ENCODE results near the gene LRRFIP2. TPM values are rescaled to one million over a fixed set of nuclear protein-coding genes. Genes with fewer than 3 reads are reported as not detected.

Gene LRRFIP2
- total RNA-seq, 4 donors from 2014 or later: 59.0 to 122 (median 72.5) TPM

- Histone ChIP-seq H3K4me1 (peaks cover 12% of the 10 kb centered on the region), H3K4me3 (no peak overlapping the region), H3K9me3 (no peaks in the 10 kb centered on the region), H3K27me3 (no peaks in the 10 kb centered on the region), H3K27ac (no peak overlapping the region), H3K36me3 (peaks cover 3% of the 10 kb centered on the region)
- 65% methylated on average over 2 of the region's 2 CpGs for WGBS
- no peak for DNase-seq (ENCODE audit: low spot score in 2 of 2)
- TF ChIP-seq EP300 (IDR thresholded peaks at IDR 0.05): no peak
- no peak for TF ChIP-seq POLR2A (IDR thresholded peaks at IDR 0.05)
- no peak for TF ChIP-seq POLR2AphosphoS5 (IDR thresholded peaks at IDR 0.05)
- no peak for TF ChIP-seq CTCF (IDR thresholded peaks at IDR 0.05)
Observed at GRCh38 chr3:37131860-37132144, 42.6 kb downstream of the LRRFIP2 start.

GRCh38 chr3:37130984-37131859 is 43.2 kb downstream of the LRRFIP2 start:
- no peak overlapping the region for H3K4me3 ChIP-seq
- no peak overlapping the region for H3K27ac ChIP-seq
- H3K27me3 ChIP-seq: no peaks in the 10 kb centered on the region
- no peaks in the 10 kb centered on the region for H3K9me3 ChIP-seq
- DNase-seq (ENCODE audit: low spot score in 2 of 2): no peak
- 76% methylated on average over 5 of the region's 5 CpGs for WGBS
- peaks cover 12% of the 10 kb centered on the region for H3K4me1 ChIP-seq
- peaks cover 4% of the 10 kb centered on the region for H3K36me3 ChIP-seq
- TF ChIP-seq POLR2A (IDR thresholded peaks at IDR 0.05) (no peak), EP300 (IDR thresholded peaks at IDR 0.05) (no peak), POLR2AphosphoS5 (IDR thresholded peaks at IDR 0.05) (no peak), CTCF (IDR thresholded peaks at IDR 0.05) (no peak)

- Histone ChIP-seq H3K9me3 (no peaks in the 10 kb centered on the region), H3K36me3 (peaks cover 4% of the 10 kb centered on the region), H3K4me3 (no peak overlapping the region), H3K4me1 (peaks cover 11% of the 10 kb centered on the region), H3K27me3 (no peaks in the 10 kb centered on the region), H3K27ac (no peak overlapping the region)
- no peak for TF ChIP-seq CTCF (IDR thresholded peaks at IDR 0.05)
- TF ChIP-seq EP300 (IDR thresholded peaks at IDR 0.05): no peak
- TF ChIP-seq POLR2A (IDR thresholded peaks at IDR 0.05): no peak
- TF ChIP-seq POLR2AphosphoS5 (IDR thresholded peaks at IDR 0.05): no peak
- WGBS: 94% methylated on average over 3 of the region's 3 CpGs
- DNase-seq (ENCODE audit: low spot score in 2 of 2): no peak
Observed at GRCh38 chr3:37130448-37130847, 43.9 kb downstream of the LRRFIP2 start.

- TF ChIP-seq EP300 (IDR thresholded peaks at IDR 0.05): no peak
- no peak for TF ChIP-seq POLR2AphosphoS5 (IDR thresholded peaks at IDR 0.05)
- no peak for TF ChIP-seq POLR2A (IDR thresholded peaks at IDR 0.05)
- TF ChIP-seq CTCF (IDR thresholded peaks at IDR 0.05): no peak
- Histone ChIP-seq H3K9me3 (no peaks in the 10 kb centered on the region), H3K4me1 (peaks cover 16% of the 10 kb centered on the region), H3K36me3 (peaks cover 4% of the 10 kb centered on the region), H3K27me3 (no peaks in the 10 kb centered on the region), H3K27ac (no peak overlapping the region), H3K4me3 (no peak overlapping the region)
- 87% methylated on average over 3 of the region's 3 CpGs for WGBS
- DNase-seq (ENCODE audit: low spot score in 2 of 2): no peak
Observed at GRCh38 chr3:37129871-37130270, 44.5 kb downstream of the LRRFIP2 start.

GRCh38 chr3:37127340-37127739 is 47.0 kb downstream of the LRRFIP2 start:
- no peak overlapping the region for H3K27ac ChIP-seq
- TF ChIP-seq POLR2A (IDR thresholded peaks at IDR 0.05) (no peak), CTCF (IDR thresholded peaks at IDR 0.05) (no peak), EP300 (IDR thresholded peaks at IDR 0.05) (no peak), POLR2AphosphoS5 (IDR thresholded peaks at IDR 0.05) (no peak)
- no peaks in the 10 kb centered on the region for H3K27me3 ChIP-seq
- no peak for DNase-seq (ENCODE audit: low spot score in 2 of 2)
- WGBS: 98% methylated on average over 1 of the region's 1 CpG
- H3K4me3 ChIP-seq: no peak overlapping the region
- H3K4me1 ChIP-seq: peaks cover 20% of the 10 kb centered on the region
- H3K36me3 ChIP-seq: peaks cover 5% of the 10 kb centered on the region
- H3K9me3 ChIP-seq: no peaks in the 10 kb centered on the region

All from suprapubic skin (tissue), 4 donors.